Measurements from ENCODE around the gene RPL10A. TPM values are rescaled to one million over a fixed set of nuclear protein-coding genes. Genes with fewer than 3 reads are reported as not detected.

The RPL10A gene
- total and polyA plus RNA-seq, 2 of the 13 experiments (the other 11 are each of a cell fraction or from before 2014, with no cell fraction given), result 1,854 to 2,726 TPM

DNA sequence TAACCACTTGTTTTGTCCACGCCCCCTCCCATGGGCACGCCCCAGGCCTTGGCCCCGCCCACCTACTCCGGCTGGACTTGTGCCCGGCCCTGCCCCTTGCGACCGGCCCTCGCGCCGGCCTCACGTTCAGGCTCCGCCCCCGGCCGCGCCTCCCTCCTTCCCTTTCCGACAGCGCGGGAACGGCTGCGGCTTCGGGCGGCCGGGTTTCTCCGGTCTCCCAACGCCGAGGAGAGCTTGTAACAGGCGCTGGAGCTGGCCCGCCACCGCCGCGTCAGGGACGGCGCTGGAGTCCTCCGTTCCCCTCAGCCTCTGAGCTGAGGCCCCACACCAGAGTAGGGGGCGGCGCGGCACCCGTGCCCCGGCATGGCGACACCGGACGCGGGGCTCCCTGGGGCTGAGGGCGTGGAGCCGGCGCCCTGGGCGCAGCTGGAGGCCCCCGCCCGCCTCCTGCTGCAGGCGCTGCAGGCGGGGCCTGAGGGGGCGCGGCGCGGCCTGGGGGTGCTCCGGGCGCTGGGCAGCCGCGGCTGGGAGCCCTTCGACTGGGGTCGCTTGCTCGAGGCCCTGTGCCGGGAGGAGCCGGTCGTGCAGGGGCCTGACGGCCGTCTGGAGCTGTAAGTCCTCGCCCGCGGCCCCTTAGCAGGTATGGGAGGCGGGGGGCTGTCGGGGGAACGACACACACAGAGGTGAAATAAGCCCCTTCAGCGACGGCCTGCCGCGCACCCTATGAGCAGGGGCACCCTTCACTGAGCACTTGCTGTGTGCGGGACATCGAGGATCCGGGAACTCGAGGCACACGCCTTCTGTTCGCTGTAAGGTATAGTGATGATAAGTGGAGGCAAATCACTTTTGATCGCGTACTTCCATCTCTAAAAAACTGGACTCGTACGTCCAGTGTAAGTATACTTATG is 15.8 kb upstream of the RPL10A start, which contains the start of gene FANCE (continued):
- TF ChIP-seq IKZF1 (IDR thresholded peaks at IDR 0.05) (no peak), ZNF563 (CRISPR knock-in tag; IDR thresholded peaks at IDR 0.05) (peak; percentile 72), ZNF335 (CRISPR knock-in tag; IDR thresholded peaks at IDR 0.05) (peak; percentile 85), HDAC1 (CRISPR knock-in tag; IDR thresholded peaks at IDR 0.05) (peak; percentile 94), ZNF883 (CRISPR knock-in tag; IDR thresholded peaks at IDR 0.05; ENCODE audit: not compliant biosample characterization) (peak; percentile 94), SMAD1 (CRISPR knock-in tag; IDR thresholded peaks at IDR 0.05; ENCODE audit: borderline replicate concordance, low read depth) (0 out of 2 replicates have a peak, but pooled peaks have one; percentile 7), MEIS2 (CRISPR knock-in tag; IDR thresholded peaks at IDR 0.05) (peak; percentile 80), ZNF232 (CRISPR knock-in tag; IDR thresholded peaks at IDR 0.05; ENCODE audit: borderline replicate concordance) (no peak), ZNF670 (CRISPR knock-in tag; IDR thresholded peaks at IDR 0.05; ENCODE audit: borderline replicate concordance) (no peak)
- TF ChIP-seq, protein P1, sequence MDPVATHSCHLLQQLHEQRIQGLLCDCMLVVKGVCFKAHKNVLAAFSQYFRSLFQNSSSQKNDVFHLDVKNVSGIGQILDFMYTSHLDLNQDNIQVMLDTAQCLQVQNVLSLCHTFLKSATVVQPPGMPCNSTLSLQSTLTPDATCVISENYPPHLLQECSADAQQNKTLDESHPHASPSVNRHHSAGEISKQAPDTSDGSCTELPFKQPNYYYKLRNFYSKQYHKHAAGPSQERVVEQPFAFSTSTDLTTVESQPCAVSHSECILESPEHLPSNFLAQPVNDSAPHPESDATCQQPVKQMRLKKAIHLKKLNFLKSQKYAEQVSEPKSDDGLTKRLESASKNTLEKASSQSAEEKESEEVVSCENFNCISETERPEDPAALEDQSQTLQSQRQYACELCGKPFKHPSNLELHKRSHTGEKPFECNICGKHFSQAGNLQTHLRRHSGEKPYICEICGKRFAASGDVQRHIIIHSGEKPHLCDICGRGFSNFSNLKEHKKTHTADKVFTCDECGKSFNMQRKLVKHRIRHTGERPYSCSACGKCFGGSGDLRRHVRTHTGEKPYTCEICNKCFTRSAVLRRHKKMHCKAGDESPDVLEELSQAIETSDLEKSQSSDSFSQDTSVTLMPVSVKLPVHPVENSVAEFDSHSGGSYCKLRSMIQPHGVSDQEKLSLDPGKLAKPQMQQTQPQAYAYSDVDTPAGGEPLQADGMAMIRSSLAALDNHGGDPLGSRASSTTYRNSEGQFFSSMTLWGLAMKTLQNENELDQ (CRISPR knock-in tag; IDR thresholded peaks at IDR 0.05; ENCODE audit: borderline replicate concordance), result no peak
- TF ChIP-seq, protein P2, sequence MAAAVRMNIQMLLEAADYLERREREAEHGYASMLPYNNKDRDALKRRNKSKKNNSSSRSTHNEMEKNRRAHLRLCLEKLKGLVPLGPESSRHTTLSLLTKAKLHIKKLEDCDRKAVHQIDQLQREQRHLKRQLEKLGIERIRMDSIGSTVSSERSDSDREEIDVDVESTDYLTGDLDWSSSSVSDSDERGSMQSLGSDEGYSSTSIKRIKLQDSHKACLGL (CRISPR knock-in tag; IDR thresholded peaks at IDR 0.05), result peak; percentile 93
- TF ChIP-seq, protein P3, sequence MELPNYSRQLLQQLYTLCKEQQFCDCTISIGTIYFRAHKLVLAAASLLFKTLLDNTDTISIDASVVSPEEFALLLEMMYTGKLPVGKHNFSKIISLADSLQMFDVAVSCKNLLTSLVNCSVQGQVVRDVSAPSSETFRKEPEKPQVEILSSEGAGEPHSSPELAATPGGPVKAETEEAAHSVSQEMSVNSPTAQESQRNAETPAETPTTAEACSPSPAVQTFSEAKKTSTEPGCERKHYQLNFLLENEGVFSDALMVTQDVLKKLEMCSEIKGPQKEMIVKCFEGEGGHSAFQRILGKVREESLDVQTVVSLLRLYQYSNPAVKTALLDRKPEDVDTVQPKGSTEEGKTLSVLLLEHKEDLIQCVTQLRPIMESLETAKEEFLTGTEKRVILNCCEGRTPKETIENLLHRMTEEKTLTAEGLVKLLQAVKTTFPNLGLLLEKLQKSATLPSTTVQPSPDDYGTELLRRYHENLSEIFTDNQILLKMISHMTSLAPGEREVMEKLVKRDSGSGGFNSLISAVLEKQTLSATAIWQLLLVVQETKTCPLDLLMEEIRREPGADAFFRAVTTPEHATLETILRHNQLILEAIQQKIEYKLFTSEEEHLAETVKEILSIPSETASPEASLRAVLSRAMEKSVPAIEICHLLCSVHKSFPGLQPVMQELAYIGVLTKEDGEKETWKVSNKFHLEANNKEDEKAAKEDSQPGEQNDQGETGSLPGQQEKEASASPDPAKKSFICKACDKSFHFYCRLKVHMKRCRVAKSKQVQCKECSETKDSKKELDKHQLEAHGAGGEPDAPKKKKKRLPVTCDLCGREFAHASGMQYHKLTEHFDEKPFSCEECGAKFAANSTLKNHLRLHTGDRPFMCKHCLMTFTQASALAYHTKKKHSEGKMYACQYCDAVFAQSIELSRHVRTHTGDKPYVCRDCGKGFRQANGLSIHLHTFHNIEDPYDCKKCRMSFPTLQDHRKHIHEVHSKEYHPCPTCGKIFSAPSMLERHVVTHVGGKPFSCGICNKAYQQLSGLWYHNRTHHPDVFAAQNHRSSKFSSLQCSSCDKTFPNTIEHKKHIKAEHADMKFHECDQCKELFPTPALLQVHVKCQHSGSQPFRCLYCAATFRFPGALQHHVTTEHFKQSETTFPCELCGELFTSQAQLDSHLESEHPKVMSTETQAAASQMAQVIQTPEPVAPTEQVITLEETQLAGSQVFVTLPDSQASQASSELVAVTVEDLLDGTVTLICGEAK (IDR thresholded peaks at IDR 0.05), result no peak
- TF ChIP-seq, protein P3 (CRISPR knock-in tag; IDR thresholded peaks at IDR 0.05), result 0 out of 2 replicates have a peak, but pooled peaks have one; percentile 53
- TF ChIP-seq, protein P4, sequence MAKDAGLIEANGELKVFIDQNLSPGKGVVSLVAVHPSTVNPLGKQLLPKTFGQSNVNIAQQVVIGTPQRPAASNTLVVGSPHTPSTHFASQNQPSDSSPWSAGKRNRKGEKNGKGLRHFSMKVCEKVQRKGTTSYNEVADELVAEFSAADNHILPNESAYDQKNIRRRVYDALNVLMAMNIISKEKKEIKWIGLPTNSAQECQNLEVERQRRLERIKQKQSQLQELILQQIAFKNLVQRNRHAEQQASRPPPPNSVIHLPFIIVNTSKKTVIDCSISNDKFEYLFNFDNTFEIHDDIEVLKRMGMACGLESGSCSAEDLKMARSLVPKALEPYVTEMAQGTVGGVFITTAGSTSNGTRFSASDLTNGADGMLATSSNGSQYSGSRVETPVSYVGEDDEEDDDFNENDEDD (CRISPR knock-in tag; IDR thresholded peaks at IDR 0.05; ENCODE audit: borderline replicate concordance), result peak; percentile 98
